ENCODE measurements around the gene KRI1.

GRCh38 chr19:10566658-10567410 lies 1.0 kb upstream of the KRI1 start:
- TF ChIP-seq GATA3 (IDR thresholded peaks at IDR 0.05; ENCODE audit: low read depth, low read length) (no peak), GATA2 (IDR thresholded peaks at IDR 0.05; ENCODE audit: low read depth, low read length) (no peak)
